HUDEP-2 (cell line): Measurements from ENCODE around the gene ZMAT5.
A peak's percentile ranks its signal among the peaks of the same experiment; 100 is the strongest.
"Not testable (repeated sequence)": the region's sequence is repeated elsewhere in the genome, so short reads cannot be mapped to it uniquely, and the experiment has no call there.

Source experiments
- DNase-seq, 76 experiments: peaks; one replicate each; lab custom pipeline; 2025; ENCODE audit not compliant: unreplicated experiment in 76 of 76; lab: John Stamatoyannopoulos, UW

The ZMAT5 gene

GRCh38 chr22:29755889-29756288 lies 10.9 kb downstream of the ZMAT5 start:
- no peak for DNase-seq

DNA sequence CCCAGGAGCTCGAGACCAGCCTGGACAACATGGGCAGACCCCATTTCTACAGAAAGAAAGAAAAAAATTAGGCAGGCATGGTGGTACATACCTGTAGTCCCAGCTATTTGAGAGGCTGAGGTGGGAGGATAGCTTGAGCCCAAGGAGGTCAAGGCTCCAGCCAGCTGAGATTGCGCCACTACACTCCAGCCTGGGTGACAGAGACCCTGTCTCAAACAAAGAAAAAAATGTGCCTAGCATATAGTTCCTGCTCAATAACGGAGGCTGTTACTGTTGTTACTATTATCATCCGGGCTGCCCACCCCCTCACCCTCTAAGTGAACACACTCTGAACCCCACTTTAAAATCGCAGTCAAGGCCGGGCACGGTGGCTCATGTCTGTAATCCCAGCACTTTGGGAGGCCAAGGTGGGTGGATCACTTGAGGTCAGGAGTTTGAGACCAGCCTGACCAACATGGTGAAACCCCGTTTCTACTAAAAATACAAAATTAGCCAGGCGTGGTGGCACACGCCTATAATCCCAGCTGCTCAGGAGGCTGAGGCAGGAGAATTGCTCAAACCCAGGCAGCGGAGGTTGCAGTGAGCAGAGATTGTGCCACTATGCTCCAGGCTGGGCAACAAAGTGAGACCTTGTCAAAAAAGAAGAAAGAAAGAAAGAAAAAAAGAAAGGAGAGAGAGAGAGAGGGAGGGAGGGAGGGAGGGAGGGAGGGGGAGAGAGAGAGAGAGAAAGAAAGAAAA lies 12.0 kb downstream of the ZMAT5 start:
- not testable (repeated sequence) for DNase-seq

DNA sequence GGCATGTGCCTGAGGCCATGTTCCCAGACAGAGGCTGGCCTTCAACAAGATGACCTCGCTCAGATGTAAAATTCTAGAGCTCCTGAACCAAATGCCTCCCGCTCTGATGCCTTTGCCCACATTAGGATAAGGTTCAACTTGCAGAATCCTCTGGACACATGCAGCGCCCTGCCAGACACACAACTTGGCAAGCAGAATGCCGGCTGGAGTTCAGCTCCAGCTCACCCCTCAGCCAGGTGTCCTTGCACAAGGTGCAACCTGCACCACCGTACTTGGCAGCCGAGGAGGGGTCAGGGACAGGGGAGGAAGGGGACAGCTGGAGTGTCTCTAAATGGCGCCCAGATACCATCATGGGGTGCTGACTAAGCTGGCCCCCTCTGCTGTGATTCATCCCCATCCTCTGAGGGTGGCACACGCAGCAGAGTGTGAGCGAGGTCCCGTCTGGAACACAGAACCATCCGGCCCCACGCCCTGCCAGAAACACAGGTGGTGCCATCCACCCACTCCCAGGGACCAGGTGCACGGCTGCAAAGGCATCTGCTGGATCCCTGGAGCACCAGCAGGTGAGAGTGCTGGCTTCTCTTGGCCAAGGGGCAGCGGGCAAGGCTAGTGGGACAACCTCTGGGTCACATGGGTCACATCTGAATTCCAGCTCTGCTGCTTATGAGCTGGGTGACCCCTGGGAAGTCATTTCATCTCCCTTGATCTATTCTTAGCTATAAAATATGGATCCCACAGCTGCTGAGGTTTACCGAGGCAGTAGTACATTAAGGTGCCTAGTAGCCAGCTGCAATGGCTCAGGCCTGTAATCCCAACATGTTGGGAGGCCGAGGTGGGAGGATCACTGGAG lies 12.8 kb downstream of the ZMAT5 start:
- DNase-seq, result no peak

GRCh38 chr22:29751669-29752068 lies 15.1 kb downstream of the ZMAT5 start:
- no peak for DNase-seq

DNA sequence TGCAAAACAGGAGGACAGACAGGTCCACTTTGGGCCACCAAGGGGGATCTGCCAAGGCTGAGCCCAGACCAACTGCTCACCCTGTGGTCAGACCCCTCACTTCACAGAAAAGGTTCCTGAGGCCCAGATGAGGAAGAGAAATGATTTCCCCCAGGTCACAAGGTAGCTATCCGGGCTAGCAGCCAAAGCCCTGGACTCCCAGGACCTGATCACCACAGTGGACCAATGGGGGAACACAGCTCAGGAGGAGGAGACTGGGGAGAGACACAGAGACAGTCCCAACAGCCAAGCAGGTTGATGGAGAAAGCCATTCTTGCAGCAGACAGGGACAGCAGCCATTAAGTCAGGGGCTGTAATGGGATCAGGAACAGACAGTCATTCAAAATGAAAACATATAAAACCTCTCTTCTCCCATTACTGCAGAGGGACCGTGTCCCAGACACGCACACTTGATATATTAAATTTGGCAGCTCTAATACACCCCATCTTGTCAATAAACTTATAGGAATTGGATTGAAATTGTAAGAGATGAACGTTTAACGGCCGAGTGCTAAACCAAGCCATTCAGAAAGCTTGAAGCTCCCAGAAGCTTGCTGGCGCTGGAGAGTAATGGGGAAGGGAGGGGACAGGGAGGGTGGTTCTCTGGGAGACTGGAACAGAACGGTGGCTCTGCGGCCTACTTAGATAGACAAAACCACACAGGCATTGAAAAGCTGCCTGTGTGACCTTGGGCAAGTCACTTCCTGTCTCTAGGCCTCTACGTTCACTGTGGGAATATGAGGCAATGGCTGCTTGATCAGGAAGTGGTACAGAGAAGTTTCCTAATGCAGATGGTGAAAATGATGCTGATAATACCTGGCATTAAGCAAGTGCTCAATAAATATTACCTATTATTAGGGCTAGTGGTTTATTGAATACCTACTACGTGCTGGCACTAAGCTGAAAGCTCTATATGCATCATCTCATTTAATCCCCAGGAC lies 16.0 kb downstream of the ZMAT5 start:
- DNase-seq, result peak in 5 of 76 experiments; percentile 10 to 19 (median 14)

DNA sequence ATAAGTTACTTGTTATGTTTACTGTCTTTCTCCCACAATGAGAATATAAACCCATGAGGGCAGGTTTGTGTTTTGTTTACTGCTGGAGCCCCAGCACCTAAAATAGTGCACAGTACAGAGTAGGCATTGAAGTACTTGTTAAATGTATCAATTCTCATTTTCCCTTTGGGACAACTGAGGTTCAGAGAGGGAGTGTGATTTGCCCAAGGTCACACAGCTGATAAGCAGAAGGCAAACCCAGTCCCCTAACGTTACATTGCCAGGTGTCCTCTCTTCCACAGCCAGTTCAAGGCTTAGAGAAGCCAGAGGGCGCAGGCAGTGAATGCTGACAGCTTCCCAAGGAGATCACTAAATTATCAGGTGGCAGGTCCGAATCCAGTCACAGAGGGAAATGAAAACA lies 16.8 kb downstream of the ZMAT5 start:
- DNase-seq, result no peak

DNA sequence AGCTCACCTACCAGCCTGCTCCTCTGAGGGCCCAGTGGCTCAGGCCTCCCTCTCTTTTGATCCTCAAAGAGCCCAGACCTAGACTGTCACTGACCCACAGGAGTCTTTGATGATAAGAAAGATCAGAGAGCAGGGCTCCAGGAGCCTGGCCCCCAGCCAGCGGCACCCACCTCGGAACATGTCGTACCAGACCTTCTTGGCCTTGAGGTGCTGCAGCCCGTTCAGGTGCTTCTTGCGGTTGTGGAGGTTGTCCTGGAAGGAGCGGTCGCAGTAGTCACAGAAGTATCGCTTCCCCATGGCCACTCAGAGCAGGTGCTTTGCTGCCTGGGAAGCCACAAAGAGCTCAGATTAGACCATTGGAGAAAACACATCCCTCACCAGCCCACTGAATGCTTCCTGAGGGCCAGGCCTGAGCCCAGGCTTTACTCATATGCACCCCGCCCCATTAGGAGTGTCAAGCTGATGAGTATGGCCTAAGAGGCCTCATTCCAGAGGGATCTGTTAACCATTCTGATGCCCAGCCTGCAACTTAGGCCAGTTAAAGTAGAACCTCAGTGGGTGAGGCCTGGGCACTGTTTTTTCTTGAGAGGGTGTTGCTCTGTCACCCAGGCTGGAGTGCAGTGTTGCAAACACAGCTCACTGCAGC lies 18.4 kb downstream of the ZMAT5 start:
- no peak for DNase-seq

- DNase-seq, result peak in 7 of 76 experiments; percentile 10 to 32 (median 18)
Measured at GRCh38 chr22:29747832-29748231, 19.0 kb downstream of the ZMAT5 start.

DNA sequence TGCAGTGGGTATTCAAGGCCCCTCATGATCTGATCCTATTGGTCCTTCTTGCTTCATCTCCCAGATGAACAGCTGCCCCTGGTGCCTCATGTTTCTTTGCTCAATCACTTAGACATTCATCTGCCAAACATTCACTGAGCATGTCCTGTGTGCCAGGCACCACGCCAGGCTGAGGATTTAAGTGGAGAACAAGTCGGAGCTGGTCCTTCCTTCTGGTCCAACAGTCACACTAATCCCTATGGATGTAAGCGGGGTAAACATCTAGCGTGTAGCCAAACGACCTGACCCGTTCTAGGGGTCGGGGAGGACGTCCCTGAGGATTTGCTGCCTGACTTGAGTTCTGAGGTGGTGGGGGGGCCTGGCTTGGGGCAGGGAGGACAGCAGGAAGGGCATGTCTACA lies 21.9 kb downstream of the ZMAT5 start:
- DNase-seq, result no peak

DNA sequence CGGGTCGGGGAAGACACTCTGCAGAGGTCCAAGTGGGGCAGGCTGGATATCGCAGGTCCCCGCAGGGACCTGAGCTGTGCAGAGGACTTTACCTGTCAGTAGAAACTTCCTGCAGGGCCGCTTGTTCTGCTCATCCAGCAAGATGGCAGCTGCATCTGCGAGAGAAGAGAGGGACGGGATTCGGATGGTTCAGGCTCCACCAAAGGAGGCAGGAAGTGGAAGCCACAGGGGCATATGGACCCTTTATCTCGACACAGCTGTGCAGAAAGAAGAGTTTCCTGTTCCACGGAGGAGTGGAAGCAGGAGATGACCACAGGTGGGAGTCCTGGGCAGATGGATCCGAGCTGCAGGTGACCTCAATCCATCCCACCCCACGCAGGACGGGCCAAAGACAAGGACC lies 24.5 kb downstream of the ZMAT5 start:
- no peak for DNase-seq

- DNase-seq, result no peak
Measured at GRCh38 chr22:29741926-29742325, 24.9 kb downstream of the ZMAT5 start.

DNA sequence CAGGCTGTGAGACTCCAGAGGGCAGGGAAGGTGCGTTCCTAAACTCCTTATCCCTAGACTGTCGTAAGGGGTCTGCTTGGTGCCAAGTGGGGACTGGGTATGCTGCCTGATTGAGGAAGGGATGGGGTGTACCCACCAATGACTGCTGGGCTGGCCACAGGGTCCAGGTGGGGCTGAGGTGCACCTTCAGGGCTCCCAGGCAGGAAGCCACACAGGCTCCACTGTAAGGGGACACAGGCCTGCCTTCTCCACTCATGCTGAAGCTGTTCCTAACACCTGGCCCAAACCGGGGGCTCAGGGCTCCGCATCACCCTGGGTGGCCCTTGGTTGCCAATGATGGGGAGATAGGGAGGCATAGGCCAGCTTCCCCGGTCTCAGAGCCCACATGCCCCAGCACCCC lies 26.6 kb downstream of the ZMAT5 start:
- no peak for DNase-seq

DNA sequence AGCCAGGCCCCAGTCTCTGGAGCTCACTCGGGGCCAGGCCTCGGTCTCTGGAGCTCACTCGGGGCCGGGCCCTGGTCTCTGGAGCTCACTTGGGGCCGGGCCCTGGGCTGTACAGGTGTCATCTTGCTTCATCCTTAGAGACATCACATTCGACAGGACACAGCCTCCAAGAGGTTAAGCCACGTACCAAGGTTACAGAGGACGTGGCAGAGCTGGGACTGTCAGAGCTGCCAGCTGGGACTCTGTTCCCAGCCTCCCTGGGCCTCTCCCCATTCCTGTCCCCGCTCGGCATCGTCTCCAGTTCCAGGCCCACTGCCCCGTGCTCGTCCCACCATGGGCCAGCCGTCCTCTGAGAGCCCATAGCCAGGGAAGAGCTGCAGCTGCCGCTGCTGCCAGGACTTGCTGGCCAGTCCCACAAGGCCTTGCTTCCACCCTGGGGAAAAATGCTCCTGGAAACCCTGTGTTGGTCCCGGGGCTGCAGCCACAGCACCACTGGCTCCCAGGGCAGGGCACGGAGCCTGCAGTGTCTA lies 27.4 kb downstream of the ZMAT5 start:
- no peak for DNase-seq

DNA sequence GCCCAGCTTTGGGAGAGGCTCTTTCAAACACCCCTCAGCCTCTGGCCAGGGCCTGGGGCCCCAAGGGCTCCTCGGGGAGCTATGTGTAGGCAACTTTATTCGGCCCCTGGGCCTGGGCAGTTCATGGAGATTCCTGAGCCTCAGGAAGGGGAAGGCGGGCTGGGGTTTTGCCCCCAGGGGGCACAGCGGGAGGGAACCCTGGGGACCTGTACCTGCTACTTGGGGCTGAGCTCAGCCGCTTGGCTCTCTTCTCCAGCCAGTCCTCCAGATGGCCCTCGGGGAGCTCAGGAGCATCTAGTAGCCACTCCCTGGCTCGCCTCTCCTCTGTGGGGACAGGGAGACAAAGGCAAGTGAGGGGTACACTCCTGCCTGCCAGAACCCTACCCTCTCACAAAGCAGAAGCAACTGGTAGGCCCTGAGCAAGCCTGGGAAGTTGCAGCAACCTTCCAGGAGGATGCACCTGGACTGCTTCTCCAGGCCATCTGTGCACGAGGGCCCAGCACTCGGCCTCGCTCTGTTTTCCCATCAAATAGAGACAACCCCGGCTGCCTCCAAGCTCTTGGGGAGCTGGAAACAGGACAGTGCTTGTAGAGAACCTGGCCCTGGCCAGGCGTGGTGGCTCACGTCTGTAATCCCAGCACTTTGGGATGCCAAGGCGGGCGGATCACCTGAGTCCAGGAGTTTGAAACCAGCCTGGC lies 28.5 kb downstream of the ZMAT5 start:
- DNase-seq, result no peak

DNA sequence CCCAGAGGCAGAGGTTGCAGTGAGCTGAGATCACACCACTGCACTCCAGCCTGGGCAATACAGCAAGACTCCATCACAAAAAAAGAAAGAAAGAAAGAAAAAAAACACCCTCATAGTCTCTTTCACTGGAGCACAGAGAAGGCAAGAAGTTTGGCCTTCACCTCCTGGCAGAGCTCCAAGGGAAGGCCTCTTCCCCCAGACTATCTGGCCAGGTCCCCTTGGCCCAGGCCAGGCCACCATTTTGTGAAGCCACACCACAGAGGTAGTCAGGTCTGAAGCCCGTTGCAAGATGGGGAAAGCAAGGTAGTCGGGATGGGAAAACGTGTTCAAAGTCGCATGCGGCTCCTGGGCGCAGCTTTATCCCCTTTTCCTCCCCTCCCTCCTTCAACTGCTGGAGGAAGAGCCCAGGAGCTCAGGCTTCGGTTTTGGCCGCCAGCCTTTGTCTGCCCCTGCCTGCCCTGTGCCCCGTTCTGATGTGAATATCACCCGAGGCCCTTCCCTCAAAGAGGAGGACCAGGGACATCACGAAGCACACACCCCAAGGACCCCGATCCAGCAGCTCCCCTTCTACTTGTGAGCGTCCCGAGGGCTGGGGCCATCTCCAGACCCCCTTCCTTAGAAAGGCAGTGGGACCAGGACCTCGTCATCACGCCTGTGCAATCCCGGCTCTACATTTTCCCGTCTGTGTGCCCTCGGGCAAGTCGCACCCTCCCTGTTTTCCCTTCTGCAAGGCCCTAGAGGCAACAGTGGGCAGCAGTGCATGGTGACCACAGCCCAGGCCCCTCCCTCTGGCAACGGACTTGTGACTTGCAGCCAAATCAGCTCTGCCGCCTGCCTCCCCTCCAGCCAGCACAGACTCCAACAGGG lies 29.3 kb downstream of the ZMAT5 start:
- no peak for DNase-seq

- no peak for DNase-seq
Measured at GRCh38 chr22:29735416-29735815, 31.4 kb downstream of the ZMAT5 start.

- peak in 1 of 76 experiments; percentile 11 for DNase-seq
Measured at GRCh38 chr22:29734838-29735237, 32.0 kb downstream of the ZMAT5 start.

- peak in 18 of 76 experiments; percentile 13 to 72 (median 40) for DNase-seq
Measured at GRCh38 chr22:29734406-29734805, 32.4 kb downstream of the ZMAT5 start.
